NCI-H69 (cell line): ENCODE measurements around the gene SIGLEC7.
A peak's percentile ranks its signal among the peaks of the same experiment; 100 is the strongest.

Experiments used
- DNase-seq: peaks from one replicate; lab custom pipeline; 2025; lab: John Stamatoyannopoulos, UW

Gene SIGLEC7

DNA sequence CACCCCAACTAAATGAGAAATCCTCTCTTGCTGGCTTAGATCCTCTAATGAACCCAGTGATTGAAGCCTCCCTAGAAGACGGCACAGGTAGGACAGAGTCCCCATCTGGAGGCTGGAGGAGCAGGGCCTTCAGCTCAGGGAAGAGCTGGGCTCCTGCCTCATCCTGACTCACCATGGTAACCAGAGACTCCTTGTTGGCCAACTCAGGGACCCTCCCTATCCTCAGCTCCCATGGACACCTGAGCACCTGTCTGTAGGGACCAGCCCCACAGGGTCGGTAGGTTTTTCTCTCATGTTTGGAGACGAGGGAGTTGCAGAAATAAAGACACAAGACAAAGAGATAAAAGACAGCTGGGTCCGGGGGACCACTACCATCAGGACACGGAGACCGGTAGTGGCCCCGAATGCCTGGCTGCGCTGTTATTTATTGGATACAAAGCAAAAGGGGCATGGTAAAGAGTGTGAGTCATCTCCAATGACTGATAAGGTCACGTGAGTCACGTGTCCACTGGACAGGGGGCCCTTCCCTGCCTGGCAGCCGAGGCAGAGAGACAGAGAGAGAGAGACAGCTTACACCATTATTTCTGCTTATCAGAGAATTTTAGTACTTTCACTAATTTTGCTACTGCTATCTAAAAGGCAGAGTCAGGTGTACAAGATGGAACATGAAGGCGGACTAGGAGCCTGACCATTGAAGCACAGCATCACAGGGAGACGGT, 26.6 kb downstream of the SIGLEC7 start:
- no peak for DNase-seq

DNA sequence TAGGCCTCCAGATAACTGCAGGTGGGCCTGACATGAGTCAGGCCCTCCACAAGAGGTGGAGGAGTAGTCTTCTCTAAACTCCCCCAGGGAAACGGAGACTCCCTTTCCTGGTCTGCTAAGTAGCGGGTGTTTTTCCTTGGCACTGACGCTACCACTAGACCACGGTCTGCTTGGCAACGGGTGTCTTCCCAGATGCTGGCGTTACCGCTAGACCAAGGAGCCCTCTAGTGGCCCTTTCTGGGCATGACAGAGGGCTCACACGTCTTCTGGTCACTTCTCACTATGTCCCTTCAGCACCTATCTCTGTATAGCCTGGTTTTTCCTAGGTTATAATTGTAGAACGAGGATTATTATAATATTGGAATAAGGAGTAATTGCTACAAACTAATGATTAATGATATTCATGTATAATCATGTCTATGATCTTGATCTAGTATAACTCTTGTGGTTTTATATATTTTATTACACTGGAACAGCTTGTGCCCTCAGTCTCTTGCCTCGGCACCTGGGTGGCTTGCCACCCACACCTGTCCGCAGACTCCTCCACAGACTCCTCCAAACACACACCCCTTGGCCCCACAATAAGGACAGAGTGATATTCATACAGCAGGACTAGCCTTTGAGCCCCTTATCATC, 27.3 kb downstream of the SIGLEC7 start:
- peak; percentile 65 for DNase-seq

DNA sequence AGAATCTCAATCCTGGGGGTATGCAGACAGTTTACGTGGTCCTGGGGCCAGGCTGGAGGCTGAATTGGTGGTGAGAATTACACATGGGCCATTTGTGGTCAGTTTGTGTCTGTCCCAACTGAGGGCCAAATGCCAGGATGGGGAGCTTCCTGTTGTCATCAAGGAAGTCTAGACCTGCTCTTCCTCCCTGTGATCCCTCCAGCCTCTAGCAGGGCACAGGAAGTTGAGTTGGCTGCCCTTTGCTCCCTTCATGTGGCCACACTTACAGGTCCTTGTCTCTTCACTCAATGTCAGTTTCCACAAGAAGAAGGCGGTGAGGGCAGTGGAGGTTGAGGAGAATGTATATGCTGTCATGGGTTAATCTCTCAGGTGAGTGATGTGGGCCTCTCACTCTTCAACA, 30.1 kb downstream of the SIGLEC7 start:
- no peak for DNase-seq

DNA sequence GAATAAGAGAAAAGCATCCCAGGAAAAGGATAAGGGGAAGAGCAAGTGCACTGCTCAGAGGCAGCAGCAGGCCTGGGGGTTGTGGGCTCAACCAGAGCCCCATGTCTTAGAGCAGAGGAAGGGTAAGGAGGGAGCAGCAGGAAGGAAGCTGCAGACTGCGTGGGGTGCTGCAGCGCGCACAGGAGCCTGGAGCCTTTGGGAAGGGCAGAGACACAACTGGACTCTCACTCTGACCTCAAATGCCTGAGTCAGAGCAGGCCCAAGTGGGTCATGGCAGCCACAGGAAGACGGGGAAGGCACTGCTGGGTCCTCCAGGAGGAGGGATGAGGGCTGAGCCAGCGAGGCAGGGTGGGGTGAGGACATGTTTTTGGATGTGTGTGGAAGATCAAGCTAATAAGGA, 31.6 kb downstream of the SIGLEC7 start:
- DNase-seq = no peak

DNA sequence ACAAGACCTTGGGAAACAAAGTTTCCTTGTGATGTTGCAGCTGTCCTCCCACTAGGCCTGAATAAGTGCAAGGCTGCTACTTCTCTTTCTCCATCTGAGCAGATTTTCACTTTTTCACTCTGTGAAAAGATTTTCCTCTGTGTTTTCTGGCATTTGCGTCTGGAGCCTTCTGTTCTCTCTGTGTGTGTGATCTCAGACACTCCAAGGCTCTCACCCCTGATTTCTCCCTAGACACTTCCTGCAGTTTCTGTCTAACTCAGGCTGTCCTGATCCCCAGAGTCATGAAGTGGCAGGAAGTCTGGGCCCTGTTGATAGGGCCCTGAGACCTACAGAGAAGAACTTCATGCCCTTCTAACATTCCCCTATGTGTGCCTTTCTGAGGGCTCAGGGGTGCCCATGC, 37.2 kb downstream of the SIGLEC7 start:
- no peak for DNase-seq

DNA sequence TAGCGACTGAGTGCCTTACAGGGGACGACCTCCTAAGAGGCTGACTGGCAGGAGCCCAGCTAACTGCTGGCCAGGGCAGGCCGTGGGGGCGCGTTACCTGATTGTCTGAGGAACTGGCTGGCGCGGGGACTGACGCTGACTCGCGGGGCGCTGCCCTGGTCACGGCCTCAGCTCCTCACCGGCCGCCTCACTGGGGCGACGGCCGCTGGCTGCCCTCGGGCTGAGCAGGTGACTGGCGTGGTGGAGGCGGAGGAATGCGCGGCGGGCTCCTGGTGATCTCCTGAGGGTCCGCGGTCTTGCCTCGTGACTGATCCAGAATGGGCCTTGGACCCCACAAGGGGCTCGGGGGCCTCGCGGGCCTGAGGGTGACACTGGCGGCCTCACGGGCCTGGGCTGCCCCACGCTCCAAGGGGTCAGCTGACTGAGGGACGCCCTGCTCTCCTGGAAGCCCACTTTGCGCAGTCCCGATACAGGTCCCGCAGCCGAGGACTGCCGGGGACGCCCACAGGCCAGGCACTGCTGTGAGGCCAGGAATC, 39.3 kb downstream of the SIGLEC7 start:
- no peak for DNase-seq

DNA sequence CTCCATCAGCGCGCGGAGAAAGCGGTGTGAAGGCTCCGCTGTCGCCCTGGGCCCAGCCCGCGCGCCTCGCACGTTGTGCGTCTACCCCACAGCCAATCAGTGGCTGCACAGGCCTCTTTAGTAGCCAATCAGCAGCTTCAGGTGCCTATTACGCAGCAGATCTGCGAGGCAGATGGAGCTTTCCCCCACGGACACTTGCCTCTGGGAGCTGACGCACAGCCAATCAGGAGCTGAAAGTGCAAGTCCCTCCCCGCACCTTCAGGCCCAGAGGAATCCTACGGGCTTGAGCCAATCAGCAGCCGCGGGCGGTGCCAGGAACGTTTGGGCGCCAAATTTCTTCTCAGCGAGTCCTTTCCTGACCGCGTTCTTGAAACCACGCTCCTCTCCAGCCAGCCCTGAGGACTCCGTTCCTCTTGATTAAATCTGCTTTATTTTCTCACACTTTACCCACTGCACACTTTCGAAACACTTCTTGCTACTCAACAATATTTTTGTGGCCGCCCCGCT, 39.9 kb downstream of the SIGLEC7 start:
- DNase-seq = peak; percentile 9

DNA sequence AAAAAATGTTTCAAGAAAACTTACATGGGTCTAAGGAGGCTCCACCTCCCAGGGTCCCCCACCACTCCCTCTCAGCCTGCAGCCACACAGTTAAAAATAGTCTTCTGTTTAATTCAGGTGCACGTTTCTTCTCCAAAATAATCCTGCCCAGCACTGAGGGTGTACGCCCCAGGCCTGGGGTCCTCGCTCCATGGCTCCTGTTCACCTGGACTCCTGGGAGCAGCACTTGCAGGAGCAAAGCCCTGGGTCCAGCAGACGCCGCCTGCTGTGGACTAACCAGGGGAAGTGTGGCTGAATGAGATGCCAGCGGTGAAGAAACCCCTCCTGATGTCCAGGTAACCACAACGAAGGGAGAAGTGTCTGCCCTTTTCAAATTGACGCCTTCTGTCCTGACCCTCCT, 41.5 kb downstream of the SIGLEC7 start:
- no peak for DNase-seq

DNA sequence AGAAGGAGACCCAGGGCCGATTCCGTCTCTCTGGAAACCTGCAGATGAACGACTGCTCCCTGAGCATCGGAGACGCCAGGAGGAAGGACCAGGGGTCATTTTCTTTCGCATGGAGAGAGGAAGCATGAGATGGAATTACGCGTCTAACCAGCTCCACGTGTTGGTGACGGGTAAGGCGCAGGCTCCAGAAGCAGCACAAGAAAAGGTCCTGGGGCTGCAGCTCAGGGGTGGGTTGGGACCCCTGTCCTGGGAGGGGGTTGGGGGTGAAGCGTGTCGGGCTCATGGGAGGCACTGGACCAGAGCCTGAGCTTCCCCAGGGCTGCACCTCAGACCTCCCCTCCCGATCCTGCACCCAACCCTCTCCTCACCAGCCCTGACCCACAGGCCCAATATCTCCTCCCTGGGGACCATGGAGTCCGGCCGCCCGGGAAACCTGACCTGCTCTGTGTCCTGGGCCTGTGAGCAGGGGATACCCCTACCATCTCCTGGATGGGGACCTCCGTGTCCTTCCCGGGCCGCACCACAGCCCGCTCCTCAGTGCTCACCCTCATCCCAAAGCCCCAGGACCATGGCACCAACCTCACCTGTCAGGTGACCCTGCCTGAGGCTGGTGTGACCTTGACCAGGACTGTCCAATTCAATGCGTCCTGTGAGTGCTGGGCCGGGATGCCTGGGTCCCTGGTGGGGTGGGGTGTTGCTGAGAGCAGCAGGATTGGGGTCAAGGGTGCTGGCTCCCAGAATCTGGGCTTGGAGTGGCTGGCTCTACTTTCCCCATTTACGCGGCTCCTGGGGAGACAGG, 43.2 kb downstream of the SIGLEC7 start:
- DNase-seq = no peak

DNA sequence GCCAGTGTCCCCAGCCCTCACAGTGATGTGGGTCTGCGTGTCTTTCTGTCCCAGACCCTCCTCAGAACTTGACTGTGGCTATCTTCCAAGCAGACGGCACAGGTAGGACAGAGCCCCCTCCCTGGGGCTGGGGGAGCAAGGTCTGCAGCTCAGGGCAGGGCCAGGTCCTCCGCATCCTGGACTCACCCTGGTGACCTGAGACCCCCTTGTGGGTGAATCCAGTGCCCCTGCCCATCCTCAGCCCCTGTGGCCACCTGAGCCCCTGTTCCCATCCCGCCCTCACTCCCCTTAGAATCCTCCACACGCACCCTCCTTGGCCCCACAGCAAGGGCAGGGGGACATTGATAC, 43.7 kb downstream of the SIGLEC7 start:
- no peak for DNase-seq

DNA sequence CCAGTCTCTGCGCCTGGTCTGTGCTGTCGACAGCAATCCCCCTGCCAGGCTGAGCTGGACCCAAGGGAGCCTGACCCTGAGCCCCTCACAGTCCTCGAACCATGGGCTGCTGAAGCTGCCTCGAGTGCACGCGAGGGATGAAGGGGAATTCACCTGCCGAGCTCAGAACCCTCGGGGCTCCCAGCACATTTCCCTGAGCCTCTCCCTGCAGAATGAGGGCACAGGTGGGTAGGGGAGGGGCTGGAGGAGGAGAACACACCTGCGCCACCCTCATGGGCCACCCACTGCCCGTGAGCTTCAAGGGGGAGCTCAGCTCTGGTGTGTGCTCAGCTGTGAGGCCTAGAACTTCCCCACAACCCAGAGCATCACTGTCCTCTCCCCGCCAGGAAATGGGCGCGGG, 44.2 kb downstream of the SIGLEC7 start:
- DNase-seq = peak; percentile 9

DNA sequence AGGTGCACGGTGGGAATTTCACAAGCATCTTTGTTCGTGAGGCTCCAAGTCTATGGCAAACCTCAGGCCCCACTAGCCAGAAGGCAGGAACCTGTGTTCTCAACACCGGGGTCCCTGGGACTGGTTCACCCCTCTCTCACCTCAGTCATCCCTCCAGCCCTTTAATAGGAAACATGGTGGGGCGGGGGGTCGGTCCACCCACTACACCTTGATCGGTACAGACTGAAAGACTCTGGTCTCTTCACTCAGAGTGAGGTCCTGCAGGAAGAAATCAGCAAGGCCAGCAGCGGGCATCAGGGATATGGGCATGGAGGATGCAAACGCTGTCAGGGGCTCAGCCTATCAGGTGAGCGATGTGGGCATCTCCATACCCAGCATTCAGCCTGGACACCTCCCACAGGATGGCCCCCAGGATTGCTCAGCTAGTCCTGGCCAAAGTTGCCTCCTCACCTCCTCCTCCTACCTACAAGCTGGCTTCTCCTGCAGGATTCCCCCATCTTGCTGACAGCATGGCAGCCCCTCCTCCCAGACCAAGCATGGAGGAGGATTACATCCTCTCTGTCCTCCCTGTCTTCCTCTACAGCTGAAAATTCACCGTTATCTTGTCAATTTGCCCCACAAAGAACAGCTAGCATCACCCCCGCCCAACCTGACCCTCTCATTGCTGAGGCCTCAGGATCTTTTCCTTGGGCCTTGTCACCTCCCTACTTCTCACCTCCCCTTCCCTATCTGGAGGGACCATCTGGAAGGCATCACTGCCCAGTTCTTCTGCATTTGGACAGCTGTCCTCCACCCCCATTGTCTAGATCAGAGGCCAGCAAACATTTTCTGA, 45.5 kb downstream of the SIGLEC7 start:
- DNase-seq = no peak

DNA sequence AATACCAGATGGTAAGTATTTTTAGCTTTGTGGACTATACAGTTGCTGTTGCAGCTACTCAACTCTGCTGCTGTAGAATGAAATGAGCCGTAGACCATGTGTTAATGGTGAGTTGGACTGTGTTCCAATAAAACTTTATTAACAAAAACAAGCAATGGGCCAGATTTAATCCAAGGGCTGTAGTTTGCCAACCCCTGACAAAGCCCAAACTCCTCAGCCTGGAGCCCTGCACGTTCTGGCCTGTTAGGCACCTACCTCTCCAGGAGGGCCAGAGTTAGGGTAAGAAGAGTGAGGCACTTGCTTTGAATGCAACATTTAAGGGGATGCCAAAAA, 46.1 kb downstream of the SIGLEC7 start:
- no peak for DNase-seq

DNA sequence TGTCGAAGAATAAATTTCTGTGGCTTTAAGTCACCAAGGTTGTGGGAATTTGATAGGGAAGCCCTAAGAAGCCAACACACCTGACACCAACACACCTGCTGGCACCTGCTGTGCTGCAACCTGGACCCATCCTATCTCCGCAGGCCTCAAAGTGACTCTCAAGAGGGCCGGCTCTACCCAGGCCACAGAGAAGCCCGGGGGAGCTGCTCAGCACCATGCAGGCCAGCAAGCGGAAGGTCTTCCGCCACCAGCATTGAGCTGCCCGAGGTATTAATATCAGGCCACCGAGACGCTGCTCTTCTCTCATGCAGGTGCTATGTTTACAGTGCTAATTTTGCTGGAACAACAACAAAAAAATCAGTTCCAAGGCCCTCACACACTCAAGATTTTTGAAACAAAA, 50.6 kb downstream of the SIGLEC7 start:
- no peak for DNase-seq

DNA sequence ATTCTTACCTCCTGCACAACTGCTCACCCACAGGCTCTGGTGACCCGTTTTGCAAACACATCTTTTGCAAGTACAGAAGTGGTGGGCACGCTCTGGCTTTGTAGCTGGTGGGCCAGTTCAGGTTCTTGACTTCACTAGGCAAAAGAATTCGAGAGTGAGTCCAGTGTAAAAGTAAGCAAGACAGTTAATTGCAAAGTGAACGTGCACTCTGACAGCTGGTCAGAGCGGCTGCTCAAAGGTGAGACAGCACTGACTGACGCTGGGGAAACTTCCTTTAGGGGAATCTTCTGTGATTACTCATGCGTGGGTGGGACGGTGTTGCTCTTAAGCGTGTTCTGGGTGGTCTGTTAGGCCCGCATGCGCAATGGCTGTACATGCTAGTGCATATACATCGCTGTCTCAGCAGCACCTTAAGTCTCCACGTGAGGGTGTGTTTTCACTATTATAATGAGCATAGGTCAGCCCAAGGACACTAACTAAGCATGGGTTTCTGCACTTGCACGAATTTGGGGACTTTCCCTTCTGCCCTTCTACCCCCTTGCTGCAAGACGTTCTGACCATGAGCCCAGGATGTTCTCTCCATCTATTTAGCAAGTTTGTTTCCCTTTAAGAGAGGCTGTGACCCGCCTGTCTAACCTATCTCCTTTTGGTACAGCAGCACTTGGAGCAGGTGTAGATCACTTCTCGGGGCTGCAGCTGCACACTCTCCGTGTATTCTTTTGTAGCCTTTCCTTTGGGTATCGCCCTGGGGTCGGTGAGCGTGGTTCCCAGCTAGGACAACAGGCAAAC, 52.6 kb downstream of the SIGLEC7 start:
- no peak for DNase-seq

DNA sequence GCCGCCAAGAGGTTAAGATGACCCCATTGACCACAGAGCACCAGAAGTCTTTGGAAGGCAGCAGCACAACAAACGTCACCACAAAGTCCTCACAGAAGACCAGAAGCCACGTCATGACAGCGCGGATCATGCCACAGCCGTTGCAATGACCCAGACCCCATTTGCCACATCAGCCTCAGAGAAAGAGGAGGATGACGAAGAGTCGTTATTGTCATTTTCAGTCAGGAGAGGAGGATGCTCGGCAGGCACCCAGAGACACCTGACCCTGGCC, 53.1 kb downstream of the SIGLEC7 start:
- DNase-seq = no peak

DNA sequence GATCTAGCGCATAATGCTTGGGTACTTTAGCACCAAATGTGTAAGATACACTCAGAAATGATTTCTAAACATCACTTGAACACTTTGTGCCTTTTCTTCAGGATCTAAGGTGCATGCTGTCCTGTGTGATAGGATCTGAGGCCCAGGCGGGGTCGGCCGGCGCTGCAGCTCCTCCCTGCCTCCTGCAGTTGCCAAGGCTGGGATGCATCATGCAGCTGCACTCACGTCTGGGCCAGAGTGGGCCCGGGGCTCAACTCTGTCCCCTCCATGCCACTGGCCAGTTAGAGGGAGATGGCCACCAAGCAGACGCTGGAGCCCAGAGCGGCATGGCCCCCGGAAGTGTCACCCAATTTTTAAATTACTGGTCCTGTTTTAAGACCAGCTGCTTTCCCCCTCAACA, 53.5 kb downstream of the SIGLEC7 start:
- DNase-seq = no peak

DNA sequence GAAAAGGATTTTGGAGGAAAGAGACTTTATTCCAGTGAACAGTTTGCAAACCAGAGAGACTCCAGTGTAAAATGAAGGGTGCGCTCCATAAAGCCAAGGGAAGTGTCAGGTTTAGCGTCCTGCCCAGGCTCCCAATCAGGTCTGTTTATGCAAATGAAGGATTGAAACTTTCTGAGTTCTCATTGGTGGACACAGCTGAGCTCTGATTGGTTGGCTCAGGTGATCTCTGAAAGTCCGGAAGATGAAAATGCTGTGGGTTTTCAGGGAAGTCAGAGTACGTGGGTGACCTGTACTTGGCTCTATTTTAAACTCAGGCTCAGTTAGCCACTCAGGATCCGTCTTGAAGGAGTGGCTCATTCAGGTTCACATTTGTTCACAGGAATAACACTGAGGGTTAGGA, 54.1 kb downstream of the SIGLEC7 start:
- DNase-seq = peak; percentile 15

DNA sequence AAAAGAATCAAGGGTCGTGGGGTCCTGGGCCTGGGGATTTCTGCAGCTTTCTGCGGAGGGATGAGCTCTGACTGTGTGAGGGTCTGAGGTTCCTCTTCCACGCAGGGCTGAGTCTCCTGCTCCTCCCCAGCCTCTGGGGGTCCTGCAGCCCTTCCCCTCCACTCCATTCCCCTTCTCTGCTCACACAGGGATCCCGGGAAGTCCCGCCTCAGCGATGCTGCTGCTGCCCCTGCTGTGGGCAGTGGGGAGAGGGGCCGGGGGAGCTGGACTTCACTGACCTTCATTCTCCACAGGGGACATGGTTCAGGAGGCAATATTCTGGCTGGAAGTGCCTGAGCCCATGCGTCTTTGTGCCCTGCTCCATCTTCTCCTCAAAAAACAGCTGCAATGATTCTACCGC, 56.5 kb downstream of the SIGLEC7 start:
- no peak for DNase-seq

DNA sequence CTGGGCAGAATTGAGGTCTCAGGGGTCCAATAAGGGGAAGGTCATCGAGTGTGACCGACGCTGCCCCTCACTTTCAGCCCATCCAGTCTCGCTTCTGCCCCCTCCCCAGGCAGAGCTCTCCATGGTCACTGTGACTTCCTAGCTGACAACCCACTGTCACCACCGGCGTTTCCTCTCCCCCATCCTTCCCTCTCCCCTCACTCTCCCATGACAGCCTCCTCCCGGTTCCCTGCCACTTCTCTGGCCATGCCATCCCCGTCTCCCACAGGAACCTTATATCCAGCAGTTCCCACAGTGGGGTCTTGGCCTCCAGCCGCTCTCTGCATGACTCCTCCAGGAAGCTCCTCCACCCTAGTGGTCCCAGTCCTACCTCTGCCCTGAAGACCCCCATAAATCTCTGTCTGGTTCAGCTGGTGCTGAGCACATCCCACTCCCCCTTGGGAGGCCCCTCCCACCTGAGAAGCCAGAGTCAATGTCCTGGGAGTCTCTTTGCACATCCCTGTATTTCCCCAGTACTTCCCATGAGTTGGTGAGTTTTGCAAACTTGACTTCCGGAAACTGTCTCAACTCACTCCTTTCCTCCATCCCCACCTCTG, 58.1 kb downstream of the SIGLEC7 start:
- no peak for DNase-seq

DNA sequence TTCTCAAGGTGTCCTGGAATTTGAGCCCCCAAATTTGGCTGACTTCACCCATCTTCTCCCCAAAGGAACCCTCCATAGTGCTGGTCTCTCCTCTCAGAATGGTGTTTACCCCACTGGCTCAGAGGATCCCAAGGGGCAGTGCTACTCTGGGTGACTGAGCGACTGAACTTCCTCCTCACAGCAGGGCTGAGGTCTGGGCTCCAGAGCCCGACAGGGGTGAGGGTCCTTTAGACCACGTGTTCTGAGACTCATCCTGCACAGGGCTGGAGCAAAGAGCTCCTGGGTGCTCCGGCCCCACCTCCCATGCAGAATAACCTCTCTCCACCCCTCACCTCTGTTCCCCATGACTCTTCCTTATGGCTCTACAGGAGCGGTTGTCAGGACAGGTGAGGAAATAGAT, 59.6 kb downstream of the SIGLEC7 start:
- DNase-seq = no peak
